ENCODE results near the gene WASHC4. TPM values are rescaled to one million over a fixed set of nuclear protein-coding genes. Genes with fewer than 3 reads are reported as not detected.

The WASHC4 gene
- total RNA-seq, 2 experiments from 2014 or later = 32.5 to 33.6 TPM

GRCh38 chr12:105157606-105158005 lies 50.1 kb downstream of the WASHC4 start:
- H3K9me3 ChIP-seq (ENCODE audit: control insufficient read depth in 1 of 2, insufficient read depth in 1 of 2, low read length in 2 of 2) = no peaks in the 10 kb centered on the region
- CTCF ChIA-PET = no interaction called here
- POLR2A ChIA-PET = no interaction called here
- no peak for TF ChIP-seq CTCF (IDR thresholded peaks at IDR 0.05)
- Mint-ChIP-seq H3K36me3 (ENCODE audit: low read depth) (peaks cover 83% of the 10 kb centered on the region), H3K4me1 (ENCODE audit: low read depth) (no peaks in the 10 kb centered on the region), H3K27ac (no peak overlapping the region), H3K27me3 (no peaks in the 10 kb centered on the region), H3K9me3 (no peaks in the 10 kb centered on the region), H3K4me3 (no peak overlapping the region)
- H3K27me3 ChIP-seq (ENCODE audit: control insufficient read depth in 1 of 2, insufficient read depth in 2 of 2, low read length in 2 of 2) = no peaks in the 10 kb centered on the region
- H3K4me1 ChIP-seq (ENCODE audit: insufficient read depth, low read length) = no peaks in the 10 kb centered on the region
- no peak for DNase-seq
- no peak overlapping the region for H3K27ac ChIP-seq (ENCODE audit: low read depth in 1 of 2, low read length in 2 of 2)
- ATAC-seq (ENCODE audit: poor library complexity) = no peak
- intact Hi-C loops (cut with DNase I, micrococcal nuclease) = loop anchor here in 1 of 2 experiments (5.0 kb wide), 1 partner anchor 35 kb away; no protein-coding TSS in a partner anchor
- no peak overlapping the region for H3K4me3 ChIP-seq (ENCODE audit: low read length)
- peaks cover 74% of the 10 kb centered on the region for H3K36me3 ChIP-seq (ENCODE audit: insufficient read depth, low read length)

- H3K36me3 ChIP-seq (ENCODE audit: insufficient read depth, low read length) = peaks cover 73% of the 10 kb centered on the region
- TF ChIP-seq CTCF (IDR thresholded peaks at IDR 0.05) = no peak
- H3K9me3 Mint-ChIP-seq = no peaks in the 10 kb centered on the region
- H3K27me3 Mint-ChIP-seq = no peaks in the 10 kb centered on the region
- H3K9me3 ChIP-seq (ENCODE audit: control insufficient read depth in 1 of 2, insufficient read depth in 1 of 2, low read length in 2 of 2) = no peaks in the 10 kb centered on the region
- peaks cover 80% of the 10 kb centered on the region for H3K36me3 Mint-ChIP-seq (ENCODE audit: low read depth)
- no peaks in the 10 kb centered on the region for H3K27me3 ChIP-seq (ENCODE audit: control insufficient read depth in 1 of 2, insufficient read depth in 2 of 2, low read length in 2 of 2)
- H3K4me3 ChIP-seq (ENCODE audit: low read length) = no peak overlapping the region
- no peaks in the 10 kb centered on the region for H3K4me1 Mint-ChIP-seq (ENCODE audit: low read depth)
- no peak overlapping the region for H3K4me3 Mint-ChIP-seq
- intact Hi-C loops (cut with DNase I, micrococcal nuclease) = loop anchor here in 1 of 2 experiments (5.0 kb wide), 1 partner anchor 37 kb away; no protein-coding TSS in a partner anchor
- POLR2A ChIA-PET = no interaction called here
- ATAC-seq (ENCODE audit: poor library complexity) (no peak), DNase-seq (no peak)
- H3K27ac Mint-ChIP-seq = no peak overlapping the region
- no peaks in the 10 kb centered on the region for H3K4me1 ChIP-seq (ENCODE audit: insufficient read depth, low read length)
- H3K27ac ChIP-seq (ENCODE audit: low read depth in 1 of 2, low read length in 2 of 2) = no peak overlapping the region
- CTCF ChIA-PET = no interaction called here
These were observed 51.3 kb downstream of the WASHC4 start for GRCh38 chr12:105158876-105159275.

- Histone ChIP-seq H3K27me3 (ENCODE audit: control insufficient read depth in 1 of 2, insufficient read depth in 2 of 2, low read length in 2 of 2) (no peaks in the 10 kb centered on the region), H3K36me3 (ENCODE audit: insufficient read depth, low read length) (peaks cover 89% of the 10 kb centered on the region), H3K9me3 (ENCODE audit: control insufficient read depth in 1 of 2, insufficient read depth in 1 of 2, low read length in 2 of 2) (no peaks in the 10 kb centered on the region), H3K27ac (ENCODE audit: low read depth in 1 of 2, low read length in 2 of 2) (no peak overlapping the region), H3K4me3 (ENCODE audit: low read length) (no peak overlapping the region), H3K4me1 (ENCODE audit: insufficient read depth, low read length) (no peaks in the 10 kb centered on the region)
- ATAC-seq (ENCODE audit: poor library complexity) = no peak
- CTCF ChIA-PET = no interaction called here
- Mint-ChIP-seq H3K4me1 (ENCODE audit: low read depth) (no peaks in the 10 kb centered on the region), H3K9me3 (no peaks in the 10 kb centered on the region), H3K27me3 (no peaks in the 10 kb centered on the region), H3K36me3 (ENCODE audit: low read depth) (peaks cover 84% of the 10 kb centered on the region), H3K4me3 (no peak overlapping the region), H3K27ac (no peak overlapping the region)
- DNase-seq = no peak
- TF ChIP-seq CTCF (IDR thresholded peaks at IDR 0.05) = no peak
- intact Hi-C loops (cut with DNase I, micrococcal nuclease) = no loop called here
- POLR2A ChIA-PET = no interaction called here
These were observed 54.6 kb downstream of the WASHC4 start for GRCh38 chr12:105162174-105162573.
